ENCODE results near the gene FGF12.

Gene FGF12

DNA sequence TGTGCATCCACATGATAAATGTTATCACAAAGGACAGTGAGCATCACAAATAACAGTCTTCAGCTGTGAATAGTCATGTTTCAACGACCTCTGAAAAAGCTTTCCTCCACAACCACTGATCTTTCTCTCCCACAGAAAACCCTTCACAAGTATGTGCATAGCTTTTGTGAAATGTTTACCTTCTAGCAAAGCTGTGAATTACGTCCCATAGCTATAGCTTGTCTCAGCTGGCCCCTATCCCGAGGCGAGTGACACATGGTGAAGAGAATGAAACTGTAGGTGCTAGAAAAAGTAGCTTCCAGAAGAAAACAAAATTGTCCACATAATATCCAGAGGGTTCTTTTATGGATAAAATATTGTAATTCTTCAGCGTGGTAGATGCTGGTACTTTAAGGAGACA is 182.0 kb downstream of the FGF12 start:
- TF ChIP-seq ZFX (IDR thresholded peaks at IDR 0.05; ENCODE audit: borderline replicate concordance), result no peak
- no peak for TF ChIP-seq CTCF (IDR thresholded peaks at IDR 0.05)
- H3K27ac ChIP-seq, result no peak overlapping the region

GRCh38 chr3:192543163-192543562 is 184.2 kb downstream of the FGF12 start:
- no peak overlapping the region for H3K27ac ChIP-seq
- no peak for TF ChIP-seq ZFX (IDR thresholded peaks at IDR 0.05; ENCODE audit: borderline replicate concordance)
- TF ChIP-seq CTCF (IDR thresholded peaks at IDR 0.05), result no peak

GRCh38 chr3:192516820-192517219 is 210.5 kb downstream of the FGF12 start:
- TF ChIP-seq ZFX (IDR thresholded peaks at IDR 0.05; ENCODE audit: borderline replicate concordance) (no peak), CTCF (IDR thresholded peaks at IDR 0.05) (no peak)
- H3K27ac ChIP-seq, result no peak overlapping the region

GRCh38 chr3:192515664-192516045 is 211.7 kb downstream of the FGF12 start:
- no peak for TF ChIP-seq ZFX (IDR thresholded peaks at IDR 0.05; ENCODE audit: borderline replicate concordance)
- TF ChIP-seq CTCF (IDR thresholded peaks at IDR 0.05), result no peak
- no peak overlapping the region for H3K27ac ChIP-seq

DNA sequence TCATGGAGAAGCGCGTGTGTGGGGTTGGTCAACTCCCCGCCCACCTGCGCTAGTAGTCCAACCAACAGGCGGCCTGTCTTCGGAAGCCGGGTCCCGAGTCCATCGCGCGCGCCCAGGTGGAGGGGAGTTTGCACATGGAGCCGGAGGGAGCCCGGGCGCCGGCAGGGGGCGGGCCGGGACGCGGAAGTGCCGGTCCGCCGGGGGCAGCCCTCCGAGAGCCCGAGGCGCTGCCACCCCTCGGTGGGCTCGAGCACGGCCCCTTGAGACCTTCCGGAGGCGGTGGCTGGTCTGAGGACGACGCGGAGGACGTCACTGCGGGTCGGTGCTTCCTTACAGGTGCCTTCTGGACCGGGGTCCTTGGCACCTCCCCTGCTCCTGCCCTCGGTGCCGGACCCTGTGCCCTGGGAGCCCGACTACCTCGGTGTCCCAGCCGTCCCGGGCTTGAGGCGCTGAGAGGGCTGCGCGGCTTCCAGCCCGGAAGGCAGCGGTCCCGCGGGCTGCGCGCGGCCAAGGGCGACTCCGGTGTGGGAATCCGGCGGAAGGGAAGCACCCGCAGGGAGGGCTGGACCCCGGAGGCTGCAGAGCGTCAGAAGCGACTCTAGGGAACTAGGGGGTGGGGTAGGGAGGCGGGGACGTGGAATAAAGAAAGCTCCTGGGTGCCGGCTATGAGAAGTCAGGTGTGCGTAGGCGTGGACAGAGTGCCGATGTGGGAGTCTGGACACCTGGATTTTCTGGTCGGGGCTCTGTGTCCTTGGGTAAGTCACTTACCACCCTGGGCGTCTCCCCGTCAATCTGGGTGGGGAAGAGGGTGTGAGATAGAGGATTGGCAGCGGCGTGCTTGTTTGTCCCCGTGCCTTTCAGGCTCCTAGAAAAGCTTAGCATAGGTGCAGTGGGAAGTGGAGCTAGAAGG is 212.3 kb downstream of the FGF12 start:
- H3K27ac ChIP-seq, result no peak overlapping the region
- TF ChIP-seq ZFX (IDR thresholded peaks at IDR 0.05; ENCODE audit: borderline replicate concordance), result no peak
- TF ChIP-seq CTCF (IDR thresholded peaks at IDR 0.05), result peak; percentile 47

GRCh38 chr3:192514081-192514753 is 213.1 kb downstream of the FGF12 start:
- TF ChIP-seq CTCF (IDR thresholded peaks at IDR 0.05) (no peak), ZFX (IDR thresholded peaks at IDR 0.05; ENCODE audit: borderline replicate concordance) (no peak)
- H3K27ac ChIP-seq, result no peak overlapping the region

- no peak overlapping the region for H3K27ac ChIP-seq
- no peak for TF ChIP-seq ZFX (IDR thresholded peaks at IDR 0.05; ENCODE audit: borderline replicate concordance)
- no peak for TF ChIP-seq CTCF (IDR thresholded peaks at IDR 0.05)
Measured at GRCh38 chr3:192505731-192506130, 221.6 kb downstream of the FGF12 start.
